CD4-positive, alpha-beta T cell treated with Interleukin-15 for 1 hour (primary cell): ENCODE results near the gene MME.
"Not testable (repeated sequence)": the region's sequence is repeated elsewhere in the genome, so short reads cannot be mapped to it uniquely, and the experiment has no call there.

Experiments used
- DNase-seq: peaks from one replicate; pipeline ENCODE4 v3.0.0-alpha.2; 2020

MME gene

DNA sequence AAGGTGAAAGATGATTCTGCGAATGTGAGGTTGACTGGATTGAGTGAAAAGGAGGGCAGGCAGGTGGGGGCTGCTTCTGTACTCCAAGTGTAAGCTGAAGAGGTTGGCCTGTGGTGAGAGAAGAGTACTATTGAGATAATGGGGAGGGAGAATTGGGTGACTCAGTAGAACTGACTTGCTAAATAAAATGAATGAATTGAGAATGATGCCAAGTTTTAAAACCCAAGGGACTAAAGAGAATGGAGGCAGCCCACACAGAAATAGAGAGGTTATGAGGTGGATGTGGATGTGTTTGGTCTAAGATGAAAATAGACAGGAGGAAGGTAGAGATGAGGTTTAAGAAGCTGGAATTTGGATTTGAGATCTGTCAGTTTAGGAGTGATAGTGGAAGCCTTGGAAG, 5.9 kb downstream of the MME start:
- no peak for DNase-seq

DNA sequence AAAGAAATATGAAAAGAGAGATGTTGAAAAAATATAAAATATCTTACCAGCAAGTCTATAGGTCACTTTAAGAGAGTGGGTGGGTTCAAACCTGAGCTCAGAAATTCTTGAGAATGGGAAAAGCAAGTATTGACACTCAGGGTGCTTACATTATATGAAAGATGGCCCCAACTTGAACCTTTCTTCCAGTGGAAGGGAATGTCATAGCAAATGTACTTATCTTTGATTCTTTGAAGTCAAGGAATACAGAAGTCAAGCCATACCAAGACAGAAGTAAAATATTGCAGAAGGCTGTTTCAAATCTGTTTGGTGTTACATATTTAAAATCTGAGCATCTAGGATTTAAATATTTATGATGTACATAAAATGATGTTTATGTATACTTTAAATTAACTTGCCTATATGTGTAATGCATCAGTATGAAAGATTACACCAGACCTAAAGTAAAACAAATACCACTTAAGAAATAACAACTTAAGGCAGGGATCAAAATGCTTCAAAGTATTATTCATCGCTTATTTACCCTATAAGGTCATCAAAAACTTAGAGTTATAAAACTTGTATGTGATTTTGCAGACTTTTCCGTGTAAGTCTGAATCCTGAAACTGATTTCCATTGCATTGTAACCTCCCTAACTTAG, 8.7 kb downstream of the MME start:
- DNase-seq: no peak

- no peak for DNase-seq
Measured at GRCh38 chr3:155089495-155089894, 9.4 kb downstream of the MME start.

DNA sequence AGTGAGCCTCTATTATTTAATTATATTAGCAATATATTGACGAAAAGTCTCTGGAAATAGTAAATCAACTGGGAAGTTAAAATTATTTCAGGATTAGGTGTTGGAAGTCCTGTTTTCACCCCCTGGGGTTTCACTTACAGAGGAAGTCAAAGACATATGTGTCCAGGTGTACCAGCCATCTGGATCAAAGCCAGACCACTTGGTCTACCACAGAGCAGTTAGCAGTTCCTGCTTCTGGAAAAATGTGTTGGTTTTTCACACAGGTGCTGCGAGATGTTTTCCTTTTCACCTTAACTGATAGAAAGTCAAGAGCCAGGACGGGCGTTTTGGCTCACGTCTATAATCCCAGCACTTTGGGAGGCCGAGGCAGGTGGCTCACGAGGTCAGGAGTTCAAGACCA, 13.1 kb downstream of the MME start:
- no peak for DNase-seq

GRCh38 chr3:155096303-155097008, 16.3 kb downstream of the MME start:
- DNase-seq: no peak

DNA sequence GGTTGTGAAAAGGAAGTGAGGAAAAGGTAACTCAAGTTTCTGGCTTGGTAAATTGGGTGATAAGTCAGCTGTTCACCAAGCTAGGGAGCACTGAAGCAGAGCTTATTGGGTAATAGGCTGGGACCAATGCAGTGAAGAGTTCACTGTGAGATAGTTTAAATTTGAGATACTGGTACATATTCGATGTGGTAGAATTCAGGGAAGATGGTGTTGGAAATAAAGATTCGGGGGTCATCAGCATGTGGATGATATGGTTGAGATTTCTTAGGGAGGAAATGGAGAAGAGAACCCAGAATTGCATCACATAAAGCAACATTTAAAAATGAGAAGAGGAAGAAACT, 16.9 kb downstream of the MME start:
- DNase-seq: no peak

GRCh38 chr3:155101398-155101797, 21.3 kb downstream of the MME start:
- DNase-seq: no peak

GRCh38 chr3:155102329-155102728, 22.2 kb downstream of the MME start:
- DNase-seq: no peak

GRCh38 chr3:155103686-155104085, 23.6 kb downstream of the MME start:
- no peak for DNase-seq

DNA sequence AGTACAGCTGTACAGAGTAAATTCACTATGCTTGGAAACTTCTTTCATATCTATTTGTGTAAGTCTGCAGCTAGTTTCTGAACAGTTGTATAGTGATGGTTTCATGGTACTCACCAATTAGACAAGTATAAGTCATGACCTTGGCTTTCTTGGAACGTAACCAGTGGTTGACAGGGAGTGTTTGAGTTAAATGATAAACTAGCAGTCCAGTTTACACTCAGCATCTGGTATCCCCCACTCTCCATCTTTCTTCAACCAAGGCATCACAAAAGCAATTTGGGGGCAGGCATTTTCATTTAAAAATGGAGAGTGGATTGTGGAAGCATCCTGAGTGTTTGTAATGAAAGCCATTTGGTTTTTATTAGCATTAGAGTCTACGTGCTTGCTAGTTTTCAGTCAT, 26.0 kb downstream of the MME start:
- no peak for DNase-seq

DNA sequence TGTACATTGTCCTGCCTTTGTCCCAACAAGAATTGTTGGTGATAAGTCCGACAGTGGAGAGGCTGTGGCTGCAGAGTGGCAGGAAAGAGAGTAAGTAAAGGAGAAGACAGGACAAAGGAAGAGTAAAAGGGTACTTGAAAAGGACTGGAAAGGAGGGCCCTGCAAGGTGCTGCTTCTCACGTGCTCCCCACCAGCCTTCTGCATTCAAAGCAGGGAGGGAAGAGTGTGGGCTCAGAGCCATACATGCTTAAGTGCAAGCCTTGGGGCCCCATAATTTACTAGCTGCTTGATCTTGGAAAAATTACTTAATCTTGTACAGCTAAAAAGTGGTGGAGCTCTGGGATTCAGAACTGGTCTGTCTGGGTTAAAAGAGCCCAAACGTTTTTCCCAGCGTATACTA, 29.9 kb downstream of the MME start:
- DNase-seq: no peak

DNA sequence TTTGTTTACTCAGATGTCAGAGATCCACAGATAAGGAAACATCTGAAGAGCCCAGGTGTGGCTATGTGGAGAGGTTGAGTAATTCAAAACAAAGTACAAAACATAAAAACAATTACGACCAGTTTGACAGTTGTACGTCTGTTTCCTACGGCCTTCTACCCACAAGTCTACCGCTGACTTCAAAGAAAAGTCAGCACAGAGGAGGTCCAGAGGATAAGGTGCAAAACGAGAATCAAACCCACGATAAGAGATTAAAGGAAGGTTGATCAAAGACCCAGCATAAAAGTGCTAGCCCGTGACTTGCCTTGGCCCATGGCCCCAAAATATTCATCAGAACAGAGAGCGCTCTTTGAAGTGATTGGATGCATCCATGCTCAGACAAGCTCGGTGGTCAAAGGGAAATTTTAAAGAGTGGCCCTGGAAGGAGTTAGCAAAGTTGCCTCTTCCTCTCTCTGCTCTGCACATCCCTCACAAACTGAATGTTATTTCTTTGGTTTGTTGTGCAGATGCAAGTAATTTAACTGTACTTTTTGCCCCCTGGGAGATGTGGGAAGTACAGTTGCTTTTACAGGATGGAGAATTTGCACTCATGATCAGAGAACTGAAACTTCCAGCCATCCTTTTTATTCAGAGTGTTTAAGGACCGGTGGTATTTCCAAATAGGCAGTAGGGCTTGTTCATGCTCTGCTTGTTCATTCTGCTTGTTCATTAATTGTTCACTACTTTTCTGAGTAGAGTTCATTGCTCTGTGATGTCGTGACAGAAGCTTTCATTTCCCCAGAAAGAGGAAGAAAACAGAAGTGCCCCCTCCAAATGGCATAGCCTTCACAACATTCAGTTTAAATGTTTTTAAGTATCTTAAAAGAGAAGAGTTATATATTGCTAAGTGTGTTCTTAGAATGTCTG, 31.1 kb downstream of the MME start:
- DNase-seq: no peak

DNA sequence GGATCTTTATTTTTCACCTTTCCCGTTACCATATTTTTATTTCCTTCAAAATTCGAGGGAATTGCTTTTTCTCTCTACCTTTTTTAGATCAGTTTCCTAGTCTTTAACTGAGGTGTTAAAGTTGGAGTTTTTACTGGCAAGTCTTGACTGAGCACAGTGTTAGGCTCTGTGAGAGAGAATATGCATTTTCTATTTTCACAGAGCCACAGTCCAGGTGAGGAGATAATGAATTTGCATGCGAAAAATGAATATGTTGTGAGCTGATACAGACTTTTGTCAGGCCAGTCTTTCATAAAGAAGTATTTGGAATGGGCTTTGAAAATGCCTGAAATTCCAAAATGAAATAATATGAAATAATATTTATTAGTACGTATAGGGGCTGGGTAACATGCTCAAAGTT, 31.9 kb downstream of the MME start:
- DNase-seq: no peak

GRCh38 chr3:155112661-155113389, 32.7 kb downstream of the MME start:
- DNase-seq: no peak

GRCh38 chr3:155124745-155125144, 44.6 kb downstream of the MME start:
- not testable (repeated sequence) for DNase-seq

- no peak for DNase-seq
Measured at GRCh38 chr3:155129396-155129795, 49.3 kb downstream of the MME start.

- no peak for DNase-seq
Measured at GRCh38 chr3:155130001-155130400, 49.9 kb downstream of the MME start.

GRCh38 chr3:155131104-155131503, 51.0 kb downstream of the MME start:
- no peak for DNase-seq

- DNase-seq: not testable (repeated sequence)
Measured at GRCh38 chr3:155134311-155134710, 54.2 kb downstream of the MME start.

DNA sequence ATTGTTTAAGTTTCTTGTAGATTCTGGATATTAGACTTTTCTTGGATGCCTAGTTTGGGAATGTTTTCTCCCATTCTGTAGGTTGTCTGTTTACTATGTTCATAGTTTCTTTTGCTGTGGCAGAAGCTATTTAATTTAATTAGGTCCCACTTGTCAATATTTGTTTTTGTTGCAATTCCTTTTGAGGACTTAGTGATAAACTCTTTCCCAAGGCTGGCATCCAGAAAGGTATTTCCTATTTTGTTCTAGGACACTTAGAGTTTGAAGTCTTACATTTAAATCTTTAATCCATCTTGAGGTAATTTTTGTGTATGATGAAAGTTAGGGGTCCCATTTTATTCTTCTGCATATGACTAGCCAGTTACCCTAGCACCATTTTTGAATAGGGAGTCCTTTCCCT, 54.9 kb downstream of the MME start:
- no peak for DNase-seq

- DNase-seq: no peak
Measured at GRCh38 chr3:155138677-155139076, 58.6 kb downstream of the MME start.

DNA sequence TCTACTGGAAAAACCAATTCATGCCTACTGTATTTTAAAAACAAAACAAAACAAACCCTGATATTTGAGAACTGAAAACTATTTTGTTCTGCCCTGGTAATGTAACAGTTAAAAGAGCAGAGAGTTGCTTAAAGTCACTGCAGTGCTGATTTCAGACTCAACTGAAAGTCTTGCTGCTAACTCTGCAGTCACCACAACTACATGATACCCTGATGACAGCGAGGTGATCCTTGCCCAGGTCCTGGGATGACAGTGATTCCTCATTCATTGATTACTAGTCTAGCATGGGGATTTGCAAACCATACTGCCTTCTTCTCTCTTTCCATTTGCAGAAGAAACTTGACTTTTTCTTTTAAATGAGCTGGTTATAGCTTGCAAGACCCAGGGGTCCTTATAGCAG, 67.5 kb downstream of the MME start:
- no peak for DNase-seq

DNA sequence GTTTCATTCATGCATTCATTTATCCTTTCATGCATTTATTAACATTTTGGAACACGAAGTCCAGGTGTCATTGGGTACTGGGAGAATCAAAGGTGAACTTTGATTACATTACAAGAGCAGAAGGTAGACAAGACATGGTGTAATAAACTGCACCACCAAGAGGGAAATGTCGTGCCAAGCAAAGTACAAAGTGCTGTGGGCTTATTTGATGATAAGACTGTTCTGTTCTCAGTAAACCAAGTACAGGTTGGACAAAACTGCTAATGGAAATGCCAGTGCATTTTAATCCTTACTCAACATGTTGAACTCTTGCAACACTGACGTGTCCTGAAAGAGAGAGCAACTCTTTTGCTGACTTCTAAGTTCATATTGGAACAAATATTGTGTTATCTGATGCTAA, 69.4 kb downstream of the MME start:
- no peak for DNase-seq
